NCI-H146 treated with DMSO at 0.1 percent for 48 hours (cell line): ENCODE measurements around the gene CEP41.

Experiments
- DNase-seq: peaks from one replicate; lab custom pipeline; 2025; ENCODE audit not compliant: unreplicated experiment; lab: John Stamatoyannopoulos, UW

Gene CEP41

GRCh38 chr7:130420943-130421578 is 19.8 kb downstream of the CEP41 start:
- no peak for DNase-seq

GRCh38 chr7:130419658-130420057 is 21.2 kb downstream of the CEP41 start:
- DNase-seq, result no peak

- DNase-seq, result no peak
These were observed 22.5 kb downstream of the CEP41 start for GRCh38 chr7:130418306-130418705.

GRCh38 chr7:130417213-130417612 is 23.6 kb downstream of the CEP41 start:
- no peak for DNase-seq

DNA sequence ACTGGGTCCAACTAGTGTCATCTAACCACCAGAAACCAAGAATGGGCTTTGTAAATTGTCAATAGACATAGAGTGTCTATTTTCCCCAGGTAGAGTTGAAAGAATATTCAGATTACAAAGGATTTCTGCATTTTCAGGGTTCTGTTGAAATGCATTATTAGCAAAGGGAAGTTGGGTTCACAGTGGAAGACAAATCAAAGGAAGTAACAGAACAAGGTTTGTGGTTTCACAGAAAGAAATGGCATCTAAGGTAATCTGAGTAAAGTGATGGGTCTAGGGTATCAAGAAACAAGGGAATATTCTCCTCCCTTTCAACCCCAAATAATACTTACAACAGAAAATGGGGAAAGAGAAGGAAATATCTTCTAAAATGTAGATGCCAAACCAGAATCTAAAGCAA is 25.8 kb downstream of the CEP41 start:
- DNase-seq, result no peak

DNA sequence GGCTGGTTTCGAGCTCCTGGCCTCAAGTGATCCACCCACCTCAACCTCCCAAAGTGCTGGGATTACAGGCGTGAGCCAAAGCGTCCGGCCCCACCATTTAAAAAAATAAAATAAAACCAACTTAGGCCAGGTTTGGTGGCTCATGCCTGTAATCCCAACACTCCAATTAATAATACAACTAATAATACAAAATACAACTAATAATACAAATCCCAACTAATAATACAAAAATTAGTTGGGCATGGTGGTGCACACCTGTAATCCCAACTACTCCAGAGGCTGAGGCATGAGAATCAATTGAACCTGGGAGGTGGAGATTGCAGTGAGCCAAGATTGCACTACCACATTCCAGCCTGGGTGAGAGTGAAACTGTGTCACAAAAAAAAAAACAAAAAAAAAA is 27.6 kb downstream of the CEP41 start:
- no peak for DNase-seq

DNA sequence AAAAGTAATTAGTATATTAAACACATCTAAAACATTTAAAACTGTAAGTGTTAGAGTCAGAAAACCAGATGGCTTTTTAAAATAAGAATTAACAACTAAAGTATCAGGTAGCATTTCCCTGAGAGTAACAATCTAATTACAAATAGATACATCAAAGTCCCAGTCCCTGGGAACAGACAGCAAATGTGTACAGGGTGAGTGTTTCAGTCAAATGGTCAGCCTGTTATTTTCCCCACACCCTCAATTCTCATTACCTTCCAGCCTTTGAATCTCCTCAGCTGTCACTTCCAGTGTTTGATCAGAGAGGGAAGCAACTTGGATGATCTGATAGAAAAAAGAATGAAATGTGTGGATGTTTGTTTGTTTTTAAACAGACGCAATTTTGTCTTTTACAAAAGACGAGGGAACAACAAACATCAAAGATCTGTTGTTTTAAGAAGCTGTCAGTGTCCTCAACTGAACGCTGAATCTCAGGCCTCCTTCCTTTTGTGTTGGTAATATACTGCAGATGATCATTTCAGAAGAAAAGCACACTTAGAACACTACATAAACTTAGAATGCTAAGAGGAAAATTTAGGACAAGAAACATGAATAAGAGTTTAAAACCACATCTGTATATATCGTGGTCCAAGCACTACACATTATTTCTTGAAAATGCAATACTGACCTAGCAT is 29.8 kb downstream of the CEP41 start:
- DNase-seq, result no peak

GRCh38 chr7:130409712-130410072 is 31.1 kb downstream of the CEP41 start:
- no peak for DNase-seq

DNA sequence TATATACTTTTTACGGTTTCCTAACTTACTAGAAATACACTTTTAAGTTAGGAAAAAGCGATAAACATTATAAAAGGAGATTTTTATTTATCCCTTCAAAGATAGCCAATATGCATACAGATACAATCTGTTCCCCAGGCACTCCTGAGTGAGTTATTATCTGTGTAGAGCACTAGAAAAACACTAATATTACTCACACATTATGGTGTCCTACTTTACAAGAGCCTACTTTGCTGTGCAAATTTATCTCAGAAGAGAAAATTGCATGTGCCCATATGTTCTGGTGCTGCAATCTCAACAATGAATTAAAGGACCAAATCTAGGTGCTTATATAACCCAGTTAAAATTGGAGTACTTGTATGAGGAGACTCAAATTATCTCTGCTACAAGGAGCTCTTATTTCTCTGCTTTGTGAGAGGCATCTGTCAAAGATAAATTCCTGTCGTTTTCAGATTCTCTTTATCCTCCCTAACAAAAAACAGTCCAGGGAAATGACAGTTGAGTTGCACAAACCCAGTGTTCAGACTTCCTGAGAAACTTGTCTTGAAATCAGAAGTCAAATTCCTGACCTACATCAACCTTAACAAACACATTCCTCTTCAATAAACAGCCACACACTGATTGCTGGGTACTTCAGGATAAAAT is 31.6 kb downstream of the CEP41 start:
- no peak for DNase-seq

DNA sequence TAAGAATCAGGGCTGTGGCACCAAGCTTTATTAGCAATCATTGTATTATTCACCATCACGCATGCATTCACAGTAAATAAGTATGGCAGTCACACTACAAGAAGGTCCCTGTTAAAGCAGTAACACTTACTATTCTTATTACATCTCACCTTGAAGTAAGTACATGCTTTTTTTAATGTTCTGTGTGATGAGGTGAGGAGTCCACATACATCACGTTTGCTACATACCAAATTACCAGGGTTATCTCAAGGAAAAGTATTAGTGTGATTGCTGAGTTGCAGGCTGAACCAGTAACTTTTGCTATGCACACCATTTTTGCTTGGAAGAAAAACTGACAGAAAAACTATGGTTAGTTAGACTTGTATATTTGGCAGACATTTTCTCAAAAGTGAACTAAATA is 35.8 kb downstream of the CEP41 start:
- no peak for DNase-seq

DNA sequence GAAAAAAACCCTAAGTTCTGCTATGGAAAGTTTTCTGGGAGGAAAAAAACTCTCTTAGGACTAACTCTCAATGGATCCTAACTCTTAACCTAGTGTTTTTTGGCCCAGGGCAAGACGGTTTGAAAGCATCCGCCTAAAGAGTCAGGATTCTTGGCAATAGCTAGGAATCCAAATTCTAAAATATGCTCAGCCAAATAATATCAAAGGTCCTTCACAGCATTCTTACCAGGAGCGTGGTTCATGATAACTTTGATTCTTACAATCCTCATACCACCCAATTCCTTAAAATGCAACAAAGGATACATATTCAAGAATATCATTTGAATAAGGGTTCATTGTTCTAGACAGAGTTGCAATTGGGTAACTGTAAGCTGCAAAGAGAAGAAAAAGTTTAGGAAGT is 39.2 kb downstream of the CEP41 start:
- DNase-seq, result no peak

GRCh38 chr7:130401101-130401500 is 39.7 kb downstream of the CEP41 start:
- DNase-seq, result no peak

DNA sequence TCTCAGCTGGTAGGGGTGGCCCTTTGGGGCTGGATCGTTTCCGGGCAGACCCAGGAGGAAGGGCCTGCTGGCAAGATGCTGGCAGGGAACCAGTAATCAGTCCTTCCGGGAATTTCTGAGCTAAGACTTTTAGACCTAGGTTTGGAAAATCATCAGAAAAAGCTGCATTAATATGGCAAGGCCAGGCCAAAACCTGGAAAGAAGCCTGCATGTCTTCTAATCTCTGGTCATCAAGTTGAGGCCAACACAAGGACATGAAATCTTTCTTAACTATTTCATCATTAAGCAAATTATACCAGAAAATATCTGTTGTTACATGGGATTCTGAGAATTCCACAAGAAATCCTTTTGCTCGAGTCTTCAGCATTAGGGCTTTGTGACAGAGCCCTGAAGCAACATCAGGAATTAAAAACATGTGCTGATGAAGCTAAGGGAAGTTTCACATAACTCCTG is 40.7 kb downstream of the CEP41 start:
- DNase-seq, result no peak

- no peak for DNase-seq
These were observed 42.2 kb downstream of the CEP41 start for GRCh38 chr7:130398526-130399090.

DNA sequence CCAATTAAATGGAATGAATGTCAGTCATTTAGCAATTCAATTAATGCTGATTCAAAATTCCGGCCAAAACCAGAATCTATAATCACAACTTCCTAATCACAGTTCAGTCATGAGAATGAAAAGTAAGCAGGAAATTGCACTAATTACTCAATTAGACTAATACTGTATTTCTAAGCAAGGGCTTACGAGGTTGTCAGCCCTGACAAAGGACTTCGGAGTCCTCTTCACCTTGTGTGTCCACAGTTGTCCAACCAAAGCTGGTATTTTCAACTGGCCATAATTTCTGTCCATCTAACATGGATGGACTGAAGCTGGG is 43.1 kb downstream of the CEP41 start:
- DNase-seq, result peak; percentile 96

GRCh38 chr7:130397051-130397757 is 43.6 kb downstream of the CEP41 start:
- no peak for DNase-seq

DNA sequence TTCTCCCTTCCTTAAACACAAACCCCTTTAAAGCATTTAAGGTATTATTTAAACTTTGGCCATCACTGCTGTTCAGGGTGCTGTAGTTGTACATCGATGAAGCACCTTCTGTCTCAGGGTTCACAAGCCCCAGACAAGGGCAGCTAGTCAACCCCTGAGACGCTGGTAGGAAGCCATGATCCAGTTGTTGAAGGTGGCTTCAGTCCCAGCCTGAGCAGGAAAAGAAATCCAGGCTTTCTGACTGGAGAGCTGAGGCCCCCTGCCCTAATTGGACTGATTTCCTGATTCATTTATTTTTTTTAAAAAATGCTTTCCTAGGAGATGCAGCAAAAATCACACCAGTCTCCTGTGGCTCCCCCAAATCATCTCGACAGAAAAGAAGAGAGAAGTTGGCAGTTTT is 44.7 kb downstream of the CEP41 start:
- DNase-seq, result no peak

DNA sequence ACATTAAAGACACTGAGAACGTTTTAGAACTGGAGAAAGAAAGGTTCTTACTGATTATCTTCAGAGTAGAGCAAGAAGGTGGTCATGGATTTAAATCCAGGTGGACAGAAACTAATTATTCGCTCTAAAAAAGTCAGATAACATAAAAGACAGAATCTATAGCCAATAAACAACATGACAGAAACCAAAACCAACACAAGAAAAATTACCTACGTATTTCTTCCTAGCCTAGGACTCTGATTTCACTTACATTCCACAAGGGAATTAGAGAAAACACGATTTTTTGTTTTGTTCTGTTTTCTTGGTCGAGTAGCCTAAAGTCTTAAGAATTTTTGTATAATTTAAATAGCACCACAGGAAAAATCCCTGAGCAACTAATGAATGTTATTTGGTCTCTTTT is 45.4 kb downstream of the CEP41 start:
- DNase-seq, result no peak

- no peak for DNase-seq
These were observed 46.2 kb downstream of the CEP41 start for GRCh38 chr7:130394421-130395195.

- DNase-seq, result no peak
These were observed 46.9 kb downstream of the CEP41 start for GRCh38 chr7:130393841-130394411.
